ENCODE results near the gene DCDC2. TPM values are rescaled to one million over a fixed set of nuclear protein-coding genes. Genes with fewer than 3 reads are reported as not detected.

DCDC2 gene
- total RNA-seq, 1 donor from 2014 or later = 5.3 TPM

GRCh38 chr6:24332317-24332716 is 25.5 kb downstream of the DCDC2 start:
- Histone ChIP-seq H3K36me3 (no peaks in the 10 kb centered on the region), H3K4me3 (no peak overlapping the region), H3K4me1 (no peaks in the 10 kb centered on the region), H3K27ac (no peak overlapping the region), H3K27me3 (no peaks in the 10 kb centered on the region), H3K9me3 (no peaks in the 10 kb centered on the region)
- peak; percentile 47 for ATAC-seq
- DNase-seq = no peak
- TF ChIP-seq, protein P1, sequence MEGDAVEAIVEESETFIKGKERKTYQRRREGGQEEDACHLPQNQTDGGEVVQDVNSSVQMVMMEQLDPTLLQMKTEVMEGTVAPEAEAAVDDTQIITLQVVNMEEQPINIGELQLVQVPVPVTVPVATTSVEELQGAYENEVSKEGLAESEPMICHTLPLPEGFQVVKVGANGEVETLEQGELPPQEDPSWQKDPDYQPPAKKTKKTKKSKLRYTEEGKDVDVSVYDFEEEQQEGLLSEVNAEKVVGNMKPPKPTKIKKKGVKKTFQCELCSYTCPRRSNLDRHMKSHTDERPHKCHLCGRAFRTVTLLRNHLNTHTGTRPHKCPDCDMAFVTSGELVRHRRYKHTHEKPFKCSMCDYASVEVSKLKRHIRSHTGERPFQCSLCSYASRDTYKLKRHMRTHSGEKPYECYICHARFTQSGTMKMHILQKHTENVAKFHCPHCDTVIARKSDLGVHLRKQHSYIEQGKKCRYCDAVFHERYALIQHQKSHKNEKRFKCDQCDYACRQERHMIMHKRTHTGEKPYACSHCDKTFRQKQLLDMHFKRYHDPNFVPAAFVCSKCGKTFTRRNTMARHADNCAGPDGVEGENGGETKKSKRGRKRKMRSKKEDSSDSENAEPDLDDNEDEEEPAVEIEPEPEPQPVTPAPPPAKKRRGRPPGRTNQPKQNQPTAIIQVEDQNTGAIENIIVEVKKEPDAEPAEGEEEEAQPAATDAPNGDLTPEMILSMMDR (IDR thresholded peaks at IDR 0.05) = no peak
- intact Hi-C loops (cut with DNase I) = no loop called here

DNA sequence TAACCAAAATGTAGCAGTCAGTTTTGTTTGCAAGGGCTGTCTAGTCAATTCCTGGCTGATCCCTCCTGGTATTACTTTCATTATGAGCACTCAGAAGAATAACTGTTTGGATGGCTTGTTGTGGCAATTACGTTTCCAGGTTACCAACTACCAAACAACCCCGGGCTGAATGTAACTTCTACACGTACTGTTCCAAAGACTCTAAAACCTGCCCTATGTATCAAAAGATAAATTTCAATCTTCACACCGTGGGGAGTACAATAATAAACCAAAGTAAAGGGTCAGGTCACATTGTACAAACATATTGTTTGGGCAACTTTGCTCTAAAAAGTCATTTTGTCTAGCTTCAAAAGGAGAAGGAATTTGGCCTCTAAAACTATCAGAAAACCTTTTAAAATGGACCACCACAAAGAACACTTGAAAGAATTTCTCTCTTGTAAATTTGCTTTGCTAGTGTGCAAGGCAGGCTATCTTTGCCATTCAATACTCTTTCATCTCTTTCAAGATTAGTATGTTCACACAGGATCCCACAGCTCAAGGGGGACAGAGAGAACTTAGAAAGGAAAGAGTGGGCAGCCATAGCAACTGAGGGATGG is 27.6 kb downstream of the DCDC2 start:
- H3K27ac ChIP-seq = no peak overlapping the region
- intact Hi-C loops (cut with DNase I) = no loop called here
- no peak overlapping the region for H3K4me3 ChIP-seq
- no peaks in the 10 kb centered on the region for H3K27me3 ChIP-seq
- DNase-seq = no peak
- no peaks in the 10 kb centered on the region for H3K4me1 ChIP-seq
- H3K9me3 ChIP-seq = no peaks in the 10 kb centered on the region
- ATAC-seq = no peak
- TF ChIP-seq, protein P1 (IDR thresholded peaks at IDR 0.05) = no peak
- no peaks in the 10 kb centered on the region for H3K36me3 ChIP-seq

DNA sequence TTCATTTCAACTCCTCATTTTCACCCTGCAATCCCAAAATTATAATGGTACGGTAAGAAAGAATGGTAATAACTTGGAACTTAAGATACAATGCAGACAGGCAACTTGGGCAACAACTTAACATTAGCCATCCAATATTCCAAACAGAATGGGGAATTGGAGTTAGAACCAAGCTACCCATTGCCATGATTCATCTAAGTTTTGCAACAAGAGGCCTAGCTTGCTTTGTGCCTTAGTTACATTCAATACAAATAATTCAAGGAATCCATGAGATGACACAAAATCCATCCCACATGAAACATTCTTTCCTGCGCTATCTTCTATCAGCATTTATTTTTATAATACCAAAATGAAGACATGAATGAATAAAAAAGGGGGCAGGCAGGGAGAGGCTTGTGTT is 28.4 kb downstream of the DCDC2 start:
- H3K4me3 ChIP-seq = no peak overlapping the region
- H3K27ac ChIP-seq = no peak overlapping the region
- DNase-seq (no peak), ATAC-seq (no peak)
- no peaks in the 10 kb centered on the region for H3K4me1 ChIP-seq
- intact Hi-C loops (cut with DNase I) = no loop called here
- no peaks in the 10 kb centered on the region for H3K36me3 ChIP-seq
- TF ChIP-seq, protein P1 (IDR thresholded peaks at IDR 0.05) = no peak
- no peaks in the 10 kb centered on the region for H3K9me3 ChIP-seq
- no peaks in the 10 kb centered on the region for H3K27me3 ChIP-seq

DNA sequence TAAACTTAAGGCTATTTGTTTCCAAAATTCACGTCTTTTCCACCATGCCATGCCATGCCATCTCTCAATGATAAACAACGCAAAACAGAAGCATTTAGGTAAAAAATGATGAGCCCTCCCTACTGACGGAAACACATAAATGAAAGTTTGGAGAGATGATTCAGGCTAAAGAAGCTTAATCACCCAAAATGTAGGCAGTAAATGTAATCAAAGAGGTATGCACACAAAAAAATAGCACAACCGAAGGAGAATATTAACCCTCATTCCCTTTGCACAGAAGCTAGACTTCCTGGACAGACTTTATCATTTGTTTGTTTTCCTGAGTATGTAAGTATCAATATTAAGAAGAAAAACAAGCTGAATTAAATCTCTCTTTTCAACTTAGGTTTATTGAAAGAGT is 28.8 kb downstream of the DCDC2 start:
- Histone ChIP-seq H3K9me3 (no peaks in the 10 kb centered on the region), H3K4me3 (no peak overlapping the region), H3K27me3 (no peaks in the 10 kb centered on the region), H3K4me1 (no peaks in the 10 kb centered on the region), H3K27ac (no peak overlapping the region), H3K36me3 (no peaks in the 10 kb centered on the region)
- ATAC-seq = no peak
- no peak for DNase-seq
- intact Hi-C loops (cut with DNase I) = no loop called here
- TF ChIP-seq, protein P1 (IDR thresholded peaks at IDR 0.05) = no peak

- Histone ChIP-seq H3K27ac (no peak overlapping the region), H3K4me1 (no peaks in the 10 kb centered on the region), H3K27me3 (no peaks in the 10 kb centered on the region), H3K4me3 (no peak overlapping the region), H3K9me3 (no peaks in the 10 kb centered on the region), H3K36me3 (no peaks in the 10 kb centered on the region)
- no peak for DNase-seq
- TF ChIP-seq, protein P1 (IDR thresholded peaks at IDR 0.05) = no peak
- no peak for ATAC-seq
- intact Hi-C loops (cut with DNase I) = no loop called here
Observed at GRCh38 chr6:24327756-24328155, 30.1 kb downstream of the DCDC2 start.

GRCh38 chr6:24325978-24326377 is 31.9 kb downstream of the DCDC2 start:
- TF ChIP-seq, protein P1 (IDR thresholded peaks at IDR 0.05) = no peak
- H3K36me3 ChIP-seq = no peaks in the 10 kb centered on the region
- no peak overlapping the region for H3K27ac ChIP-seq
- DNase-seq (no peak), ATAC-seq (no peak)
- intact Hi-C loops (cut with DNase I) = no loop called here
- no peaks in the 10 kb centered on the region for H3K4me1 ChIP-seq
- H3K9me3 ChIP-seq = no peaks in the 10 kb centered on the region
- H3K4me3 ChIP-seq = no peak overlapping the region
- no peaks in the 10 kb centered on the region for H3K27me3 ChIP-seq
